ENCODE data around the gene COL13A1. TPM values are rescaled to one million over a fixed set of nuclear protein-coding genes. Genes with fewer than 3 reads are reported as not detected.

Gene COL13A1
- total RNA-seq, 4 donors from 2014 or later: 0.30 to 2.0 (median 0.86) TPM

DNA sequence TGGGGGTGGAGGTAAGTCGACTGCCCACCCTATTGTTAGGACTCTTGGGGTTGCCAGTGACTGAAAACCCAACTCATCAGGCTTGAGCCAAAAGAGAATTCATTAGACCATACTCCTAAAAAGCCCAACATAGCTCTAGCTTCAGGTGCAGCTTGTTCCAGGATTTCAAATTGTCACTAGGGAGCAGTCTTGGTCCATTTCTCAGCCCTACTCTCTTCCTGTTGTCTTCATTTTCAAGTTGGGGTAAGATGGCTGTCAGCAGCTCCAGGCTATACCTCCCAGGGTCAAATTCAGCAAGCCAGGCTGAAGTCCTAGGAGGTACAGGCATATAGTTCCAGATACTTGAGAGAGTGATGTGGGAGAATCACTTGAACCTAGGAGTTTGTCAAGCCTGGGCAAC is 14.9 kb upstream of the COL13A1 start:
- peaks cover 0 to 7% of the 10 kb centered on the region in 2 donors for H3K27me3 ChIP-seq
- no peaks in the 10 kb centered on the region for H3K36me3 ChIP-seq
- H3K27ac ChIP-seq: no peak overlapping the region
- peaks cover 0 to 5% (median 0%) of the 10 kb centered on the region in 4 donors for H3K4me1 ChIP-seq
- H3K9me3 ChIP-seq: peaks cover 0 to 5% (median 0%) of the 10 kb centered on the region in 4 donors
- WGBS, 2 donors: 62 to 69% methylated on average over 1 of the region's 1 CpG
- H3K4me3 ChIP-seq: no peak overlapping the region
- TF ChIP-seq, protein P1, sequence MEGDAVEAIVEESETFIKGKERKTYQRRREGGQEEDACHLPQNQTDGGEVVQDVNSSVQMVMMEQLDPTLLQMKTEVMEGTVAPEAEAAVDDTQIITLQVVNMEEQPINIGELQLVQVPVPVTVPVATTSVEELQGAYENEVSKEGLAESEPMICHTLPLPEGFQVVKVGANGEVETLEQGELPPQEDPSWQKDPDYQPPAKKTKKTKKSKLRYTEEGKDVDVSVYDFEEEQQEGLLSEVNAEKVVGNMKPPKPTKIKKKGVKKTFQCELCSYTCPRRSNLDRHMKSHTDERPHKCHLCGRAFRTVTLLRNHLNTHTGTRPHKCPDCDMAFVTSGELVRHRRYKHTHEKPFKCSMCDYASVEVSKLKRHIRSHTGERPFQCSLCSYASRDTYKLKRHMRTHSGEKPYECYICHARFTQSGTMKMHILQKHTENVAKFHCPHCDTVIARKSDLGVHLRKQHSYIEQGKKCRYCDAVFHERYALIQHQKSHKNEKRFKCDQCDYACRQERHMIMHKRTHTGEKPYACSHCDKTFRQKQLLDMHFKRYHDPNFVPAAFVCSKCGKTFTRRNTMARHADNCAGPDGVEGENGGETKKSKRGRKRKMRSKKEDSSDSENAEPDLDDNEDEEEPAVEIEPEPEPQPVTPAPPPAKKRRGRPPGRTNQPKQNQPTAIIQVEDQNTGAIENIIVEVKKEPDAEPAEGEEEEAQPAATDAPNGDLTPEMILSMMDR (IDR thresholded peaks at IDR 0.05): no peak
- TF ChIP-seq EP300 (IDR thresholded peaks at IDR 0.05) (no peak), POLR2A (IDR thresholded peaks at IDR 0.05) (no peak)
- no peak for DNase-seq (ENCODE audit: low spot score in 2 of 2)

GRCh38 chr10:69787681-69788080 is 14.0 kb upstream of the COL13A1 start:
- peaks cover 0 to 5% (median 0%) of the 10 kb centered on the region in 4 donors for H3K9me3 ChIP-seq
- H3K27ac ChIP-seq: no peak overlapping the region
- no peaks in the 10 kb centered on the region for H3K27me3 ChIP-seq
- WGBS, 2 donors: 79 to 84% methylated on average over 4 to 6 of the region's 6 CpGs
- H3K4me1 ChIP-seq: peaks cover 0 to 5% (median 0%) of the 10 kb centered on the region in 4 donors
- no peak for TF ChIP-seq EP300 (IDR thresholded peaks at IDR 0.05)
- no peak overlapping the region for H3K4me3 ChIP-seq
- DNase-seq (ENCODE audit: low spot score in 2 of 2): no peak
- H3K36me3 ChIP-seq: no peaks in the 10 kb centered on the region

GRCh38 chr10:69789164-69789576 is 12.5 kb upstream of the COL13A1 start:
- TF ChIP-seq POLR2A (IDR thresholded peaks at IDR 0.05): no peak
- TF ChIP-seq, protein P1 (IDR thresholded peaks at IDR 0.05): peak in 2 of 5 experiments; percentile 26 to 28
- TF ChIP-seq EP300 (IDR thresholded peaks at IDR 0.05): no peak
- 43 to 57% methylated on average over 4 of the region's 4 CpGs for WGBS, 2 donors
- Histone ChIP-seq H3K4me1 (peaks cover 0 to 5% (median 0%) of the 10 kb centered on the region in 4 donors), H3K27me3 (no peaks in the 10 kb centered on the region), H3K4me3 (no peak overlapping the region), H3K27ac (no peak overlapping the region), H3K9me3 (peaks cover 0 to 5% (median 0%) of the 10 kb centered on the region in 4 donors), H3K36me3 (no peaks in the 10 kb centered on the region)
- no peak for DNase-seq (ENCODE audit: low spot score in 2 of 2)

DNA sequence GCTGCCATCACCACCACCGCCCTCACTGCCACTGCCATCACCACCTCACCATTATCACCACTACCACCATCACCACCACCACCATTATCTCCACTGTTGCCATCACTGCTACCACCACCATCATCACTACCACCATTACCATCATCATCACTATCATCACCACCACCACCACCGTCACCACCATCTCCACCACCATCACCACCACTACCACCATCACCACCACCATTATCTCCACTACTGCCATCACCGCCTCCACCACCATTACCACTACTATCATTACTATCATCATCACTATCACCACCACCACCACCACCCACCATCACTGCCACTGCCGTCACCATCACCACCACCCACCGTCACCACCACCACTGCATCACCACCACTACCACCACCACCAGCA is 9.9 kb upstream of the COL13A1 start:
- TF ChIP-seq, protein P1 (IDR thresholded peaks at IDR 0.05): no peak
- TF ChIP-seq EP300 (IDR thresholded peaks at IDR 0.05) (no peak), POLR2A (IDR thresholded peaks at IDR 0.05) (no peak)
- Histone ChIP-seq H3K36me3 (no peaks in the 10 kb centered on the region), H3K27me3 (no peaks in the 10 kb centered on the region), H3K4me3 (no peak overlapping the region), H3K9me3 (peaks cover 0 to 21% (median 0%) of the 10 kb centered on the region in 4 donors), H3K27ac (no peak overlapping the region), H3K4me1 (peaks cover 0 to 5% (median 0%) of the 10 kb centered on the region in 4 donors)
- no peak for DNase-seq (ENCODE audit: low spot score in 2 of 2)
- 93 to 97% methylated on average over 5 of the region's 5 CpGs for WGBS, 2 donors

DNA sequence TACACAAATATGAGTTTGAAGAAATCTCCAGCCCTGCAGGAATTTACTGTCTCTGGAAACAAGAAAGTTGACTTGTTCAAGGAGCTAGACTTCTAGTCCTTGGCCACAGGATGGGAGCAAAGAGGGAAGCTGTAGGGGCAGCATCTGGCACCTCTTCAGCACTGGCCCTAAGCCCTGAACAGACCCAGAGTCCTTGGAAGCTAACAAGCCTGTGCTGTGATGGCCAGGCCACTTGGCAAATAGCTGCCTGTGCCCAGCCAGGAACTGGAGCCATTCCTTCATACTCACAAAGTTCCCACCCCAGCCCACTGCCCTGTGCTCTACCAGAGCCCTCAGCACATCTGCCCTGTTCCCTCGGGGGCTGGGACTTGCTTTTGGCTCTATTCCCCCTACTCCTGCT is 9.4 kb upstream of the COL13A1 start:
- H3K27ac ChIP-seq: no peak overlapping the region

More for the DNA sequence above, 9.4 kb upstream of the COL13A1 start:
- 40 to 46% methylated on average over 1 of the region's 1 CpG for WGBS, 2 donors
- TF ChIP-seq EP300 (IDR thresholded peaks at IDR 0.05) (no peak), POLR2A (IDR thresholded peaks at IDR 0.05) (no peak)
- TF ChIP-seq, protein P1 (IDR thresholded peaks at IDR 0.05): no peak
- Histone ChIP-seq H3K4me1 (peaks cover 0 to 5% (median 0%) of the 10 kb centered on the region in 4 donors), H3K36me3 (no peaks in the 10 kb centered on the region), H3K4me3 (no peak overlapping the region), H3K27me3 (no peaks in the 10 kb centered on the region), H3K9me3 (peaks cover 0 to 21% (median 0%) of the 10 kb centered on the region in 4 donors)
- DNase-seq (ENCODE audit: low spot score in 2 of 2): no peak
